IMR-90 (cell line): ENCODE measurements around the gene TCEAL4. TPM values are rescaled to one million over a fixed set of nuclear protein-coding genes. Genes with fewer than 3 reads are reported as not detected.

Experiments
- ATAC-seq: fragments of 200-7000 bp; cut with Tn5 transposase; 2 replicates; pipeline ENCODE4 v1.9.1; 2020; ENCODE audit warnings: low read depth, mild to moderate bottlenecking, moderate library complexity
- BruUV-seq: library from RNA; stranded (reverse); fragments of 400-500 nt; replicated peaks from 2 replicates; lab custom pipeline; 2021; lab: Mats Ljungman, UMichigan
- CTCF ChIA-PET: fragments of 300-600 bp; formaldehyde crosslinking; extraction: SDS; loops from one replicate; lab custom pipeline; 2021; ENCODE audit warnings: antibody characterized with exemption; lab: Yijun Ruan, JAX
- POLR2A ChIA-PET: fragments of 300-600 bp; sonication (Branson Sonifier 250); formaldehyde crosslinking; loops from one replicate; lab custom pipeline; 2022; ENCODE audit warnings: antibody characterized with exemption; ENCODE audit not compliant: unreplicated experiment; lab: Charles Lee
- DNase-seq: peaks from one replicate; pipeline ENCODE4 v3.0.0; 2013
- H2AFZ ChIP-seq: replicated peaks from 2 replicates; pipeline ENCODE3; 2013; ENCODE audit warnings: low read length, mild to moderate bottlenecking; ENCODE audit not compliant: poor library complexity
- H2AK5ac ChIP-seq: 2 replicates; pipeline ENCODE4 v1.6.1; 2013; ENCODE audit warnings: low read depth, low read length, inconsistent platforms
- H2AK9ac ChIP-seq: replicated peaks from 2 replicates; pipeline ENCODE3; 2013; ENCODE audit warnings: mild to moderate bottlenecking, low read depth, low read length, moderate library complexity; ENCODE audit not compliant: poor library complexity
- H2BK120ac ChIP-seq: 2 replicates; pipeline ENCODE4 v1.6.1; 2013; ENCODE audit warnings: low read depth, low read length, inconsistent platforms
- H2BK15ac ChIP-seq: 3 replicates; pipeline ENCODE4 v1.6.1; 2013; ENCODE audit warnings: low read depth, low read length, inconsistent platforms
- H2BK20ac ChIP-seq: 2 replicates; pipeline ENCODE4 v1.6.1; 2013; ENCODE audit warnings: low read depth, mild to moderate bottlenecking, inconsistent platforms, low read length, moderate library complexity
- H2BK5ac ChIP-seq: 2 replicates; pipeline ENCODE4 v1.6.1; 2013; ENCODE audit warnings: mild to moderate bottlenecking, low read depth, low read length, inconsistent platforms; ENCODE audit not compliant: poor library complexity, severe bottlenecking
- H3K14ac ChIP-seq: replicated peaks from 2 replicates; pipeline ENCODE4 v1.6.1; 2013; ENCODE audit warnings: low read depth, low read length, inconsistent platforms
- H3K18ac ChIP-seq: 2 replicates; pipeline ENCODE4 v1.6.1; 2013; ENCODE audit warnings: low read depth, low read length, control low read depth
- H3K23ac ChIP-seq: 2 replicates; pipeline ENCODE4 v1.6.1; 2013; ENCODE audit warnings: low read depth, low read length, inconsistent platforms
- H3K27ac ChIP-seq: 2 replicates; pipeline ENCODE4 v1.5.1; 2013; ENCODE audit warnings: mild to moderate bottlenecking, control low read depth, low read length; ENCODE audit not compliant: insufficient read depth
- H3K27me3 ChIP-seq: 2 replicates; pipeline ENCODE4 v1.6.1; 2013; ENCODE audit warnings: low read length; ENCODE audit not compliant: control insufficient read depth, insufficient read depth
- H3K36me3 ChIP-seq: 2 replicates; pipeline ENCODE4 v1.6.1; 2013; ENCODE audit warnings: low read length, mixed read lengths; ENCODE audit not compliant: control insufficient read depth, insufficient read depth
- H3K4ac ChIP-seq: 2 replicates; pipeline ENCODE4 v1.6.1; 2013; ENCODE audit warnings: low read depth, low read length, inconsistent platforms
- H3K4me1 ChIP-seq: 2 replicates; pipeline ENCODE4 v1.6.1; 2013; ENCODE audit warnings: low read length, mixed read lengths; ENCODE audit not compliant: control insufficient read depth, insufficient read depth
- H3K4me2 ChIP-seq: 2 replicates; pipeline ENCODE4 v1.6.1; 2013; ENCODE audit warnings: low read depth, mild to moderate bottlenecking, control low read depth, low read length, moderate library complexity
- H3K4me3 ChIP-seq: 2 replicates; pipeline ENCODE4 v1.5.1; 2013; ENCODE audit warnings: low read depth, mild to moderate bottlenecking, control low read depth, low read length, moderate library complexity; ENCODE audit not compliant: insufficient read depth
- H3K56ac ChIP-seq: 2 replicates; pipeline ENCODE4 v1.6.1; 2013; ENCODE audit warnings: low read length, inconsistent platforms; ENCODE audit not compliant: insufficient read depth; ENCODE audit errors: extremely low read depth
- H3K79me1 ChIP-seq, 2 experiments: 2 replicates each; pipeline ENCODE4 v1.6.1; 2013; ENCODE audit warnings: low read length in 2 of 2, inconsistent platforms in 1 of 2, low read depth in 1 of 2
- H3K9ac ChIP-seq: 2 replicates; pipeline ENCODE4 v1.6.1; 2013; ENCODE audit warnings: low read depth, low read length, control low read depth
- H3K9me1 ChIP-seq: 2 replicates; pipeline ENCODE4 v1.6.1; 2013; ENCODE audit warnings: low read length, inconsistent platforms; ENCODE audit not compliant: insufficient read depth
- H3K9me3 ChIP-seq: 2 replicates; pipeline ENCODE4 v1.6.1; 2013; ENCODE audit warnings: low read length; ENCODE audit not compliant: control insufficient read depth, insufficient read depth
- H4K20me1 ChIP-seq: 2 replicates; pipeline ENCODE4 v1.6.1; 2013; ENCODE audit warnings: low read length, inconsistent platforms; ENCODE audit not compliant: insufficient read depth
- H4K5ac ChIP-seq: 2 replicates; pipeline ENCODE4 v1.6.1; 2013; ENCODE audit warnings: mild to moderate bottlenecking, low read depth, low read length, control low read depth
- H4K8ac ChIP-seq, 2 experiments: 2 replicates each; pipeline ENCODE4 v1.6.1; 2013; ENCODE audit warnings: low read depth in 2 of 2, low read length in 2 of 2, control low read depth in 1 of 2, inconsistent platforms in 1 of 2
- H4K91ac ChIP-seq: 2 replicates; pipeline ENCODE4 v1.6.1; 2013; ENCODE audit warnings: low read depth, low read length, inconsistent platforms; ENCODE audit not compliant: insufficient read depth
- BHLHE40 ChIP-seq: fragments of 150-350 bp; IDR thresholded peaks from 2 replicates; pipeline ENCODE4 v1.6.1; 2016; ENCODE audit warnings: mild to moderate bottlenecking, low read depth, low read length
- CEBPB ChIP-seq: IDR thresholded peaks from 2 replicates; pipeline ENCODE4 v1.6.1; 2012; ENCODE audit warnings: low read depth, low read length, improper control_type of control experiment
- CHD1 ChIP-seq: IDR thresholded peaks from 2 replicates; pipeline ENCODE4 v1.6.1; 2012; ENCODE audit warnings: low read depth, low read length, improper control_type of control experiment
- FOS ChIP-seq: fragments of 150-350 bp; IDR thresholded peaks from 2 replicates; pipeline ENCODE4 v1.6.1; 2016; ENCODE audit warnings: low read depth, low read length
- MAFK ChIP-seq: IDR thresholded peaks from 2 replicates; pipeline ENCODE4 v1.6.1; 2012; ENCODE audit warnings: low read depth, low read length, improper control_type of control experiment
- MAZ ChIP-seq: IDR thresholded peaks from 2 replicates; pipeline ENCODE4 v1.6.1; 2012; ENCODE audit warnings: low read depth, mild to moderate bottlenecking, low read length, improper control_type of control experiment, moderate library complexity, borderline replicate concordance
- MXI1 ChIP-seq: IDR thresholded peaks from 2 replicates; pipeline ENCODE4 v1.6.1; 2012; ENCODE audit warnings: low read depth, mild to moderate bottlenecking, low read length, moderate library complexity, borderline replicate concordance
- RAD21 ChIP-seq: IDR thresholded peaks from 2 replicates; pipeline ENCODE4 v1.6.1; 2012; ENCODE audit warnings: low read length, improper control_type of control experiment
- RCOR1 ChIP-seq: IDR thresholded peaks from 2 replicates; pipeline ENCODE4 v1.6.1; 2012; ENCODE audit warnings: mild to moderate bottlenecking, low read length, improper control_type of control experiment; ENCODE audit not compliant: insufficient replicate concordance
- RFX5 ChIP-seq: IDR thresholded peaks from 2 replicates; pipeline ENCODE4 v1.8.0; 2012; ENCODE audit warnings: low read depth, mild to moderate bottlenecking, low read length, moderate library complexity
- SMC3 ChIP-seq: fragments of 150-350 bp; IDR thresholded peaks from 2 replicates; pipeline ENCODE4 v1.6.1; 2016; ENCODE audit warnings: low read depth, mild to moderate bottlenecking, antibody characterized with exemption, low read length, moderate library complexity
- WGBS, 2 experiments: methylation state at CpG; one replicate each; pipeline versions ENCODE4 v1.1.5 to v1.1.7; 2013; ENCODE audit warnings: missing lambda C conversion rate in 2 of 2; ENCODE audit not compliant: insufficient read length in 1 of 2; ENCODE audit errors: extremely low coverage in 2 of 2; 5-methylcytosine and 5-hydroxymethylcytosine counted together
- dilution Hi-C: fragments of 300-500 bp; cut with HindIII; formaldehyde crosslinking; loops from one replicate; pipeline ENCODE4 v1.14.3; 2018; ENCODE audit warnings: low sequenced_read_pairs; ENCODE audit not compliant: unreplicated experiment
- in situ Hi-C: fragments of 300-500 bp; cut with MboI; formaldehyde crosslinking; loops from 3 replicates; pipeline ENCODE4 v1.14.3; 2019; ENCODE audit warnings: low sequenced_read_pairs, inconsistent platforms, mixed read lengths
- intact Hi-C: fragments of 100-400 bp; cut with micrococcal nuclease; formaldehyde crosslinking; loops from 2 replicates; pipeline ENCODE4 v1.10.0; 2022
- polyA plus RNA-seq, 3 experiments: library from polyadenylated mRNA; depleted of rRNA; stranded (reverse); fragments of >200 nt; gene quantifications; 2 replicates each; pipeline ENCODE4 v1.2.3, GENCODE V29; 2012; ENCODE audit warnings: low replicate concordance in 1 of 3
- total RNA-seq: library from RNA; depleted of rRNA; stranded (reverse); fragments of >200 nt; gene quantifications from 2 replicates; pipeline ENCODE4 v1.2.3, GENCODE V29; 2012
- TF ChIP-seq, protein P1 (sequence below): fragments of 150-350 bp; IDR thresholded peaks from 2 replicates; pipeline ENCODE4 v1.6.1; 2017; ENCODE audit warnings: mild to moderate bottlenecking, antibody characterized with exemption, low read length, low read depth
- TF ChIP-seq, protein P2 (sequence below): conservative IDR thresholded peaks from 2 replicates; pipeline ENCODE4 v1.5.1; 2012; ENCODE audit warnings: mild to moderate bottlenecking, low read depth, low read length, improper control_type of control experiment

Gene TCEAL4
- total and polyA plus RNA-seq, 2 of the 4 experiments (the other 2 are of a cell fraction): 11.1 to 31.9 TPM

DNA sequence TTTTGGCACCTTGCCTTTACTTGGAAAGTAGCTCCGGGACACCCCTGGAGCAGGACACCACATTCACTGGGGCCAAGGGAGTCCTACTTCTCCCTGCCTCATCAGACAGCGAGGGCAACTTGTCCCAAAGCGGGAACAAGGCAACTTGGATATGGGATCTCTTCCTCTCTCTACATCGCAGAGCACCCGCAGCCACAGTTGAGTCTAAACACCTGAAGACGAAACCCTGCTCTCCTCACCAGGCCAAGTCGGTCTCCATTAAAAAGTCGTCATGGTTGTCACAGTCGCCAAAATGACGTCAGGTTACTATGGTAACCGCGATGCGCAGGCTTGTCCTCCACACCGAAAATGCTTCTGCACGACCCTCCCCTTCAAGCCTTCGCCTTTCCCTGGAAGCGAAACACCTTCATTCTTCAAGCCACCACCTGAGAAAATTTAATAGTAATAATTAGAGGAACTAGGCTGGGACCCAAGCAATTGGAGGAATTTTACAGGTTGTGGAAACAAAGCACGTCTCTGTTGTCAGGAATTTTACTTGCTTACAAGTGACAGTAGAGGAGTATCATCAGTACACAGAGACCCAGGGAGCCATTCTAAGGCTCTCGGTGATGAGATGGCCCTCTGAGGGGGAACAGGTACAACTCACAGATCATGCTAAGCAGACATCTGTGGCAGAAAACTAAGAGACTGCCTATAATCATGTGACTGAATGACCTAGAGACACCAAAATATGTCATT, 30.5 kb upstream of the TCEAL4 start:
- intact Hi-C loops: no loop called here
- Histone ChIP-seq H3K23ac (no peak overlapping the region), H3K18ac (0 out of 2 replicates have a peak overlapping the region, but pooled peaks have one; percentile 52), H3K56ac (no peak overlapping the region), H2BK120ac (no peak overlapping the region), H4K5ac (peak overlapping the region; percentile 98), H2BK15ac (no peak overlapping the region), H3K4me2 (peak overlapping the region; percentile 72), H3K14ac (no peak overlapping the region; the same call in 1 of the 2 replicates), H3K4me3 (peak overlapping the region; percentile 55), H2AK5ac (no peak overlapping the region), H3K36me3 (no peaks in the 10 kb centered on the region), H2AK9ac (no peak overlapping the region), H4K20me1 (no peaks in the 10 kb centered on the region), H3K9me3 (no peaks in the 10 kb centered on the region), H3K9ac (peak overlapping the region; percentile 75), H2BK20ac (no peak overlapping the region), H4K91ac (peak overlapping the region; percentile 49; the same call in 1 of the 2 replicates), H2AFZ (peak overlapping the region; percentile 92), H3K4me1 (no peaks in the 10 kb centered on the region), H2BK5ac (no peak overlapping the region), H3K4ac (peak overlapping the region; percentile 56; the same call in 1 of the 2 replicates), H3K27ac (no peak overlapping the region), H4K8ac (peak overlapping the region; percentile 76 to 81; a peak in 3 of 4 replicates), H3K79me1 (no peaks in the 10 kb centered on the region), H3K27me3 (no peaks in the 10 kb centered on the region), H3K9me1 (no peaks in the 10 kb centered on the region)
- CTCF ChIA-PET: no interaction called here
- no TSS peak for BruUV-seq
- dilution Hi-C loops: no loop called here
- POLR2A ChIA-PET: no interaction called here
- peak; percentile 24 for DNase-seq
- TF ChIP-seq RFX5: no peak
- TF ChIP-seq RCOR1: no peak
- TF ChIP-seq MXI1: no peak
- no peak for TF ChIP-seq BHLHE40
- no peak for TF ChIP-seq CHD1
- TF ChIP-seq MAFK: no peak
- TF ChIP-seq MAZ: no peak
- no peak for TF ChIP-seq CEBPB
- TF ChIP-seq, protein P1, sequence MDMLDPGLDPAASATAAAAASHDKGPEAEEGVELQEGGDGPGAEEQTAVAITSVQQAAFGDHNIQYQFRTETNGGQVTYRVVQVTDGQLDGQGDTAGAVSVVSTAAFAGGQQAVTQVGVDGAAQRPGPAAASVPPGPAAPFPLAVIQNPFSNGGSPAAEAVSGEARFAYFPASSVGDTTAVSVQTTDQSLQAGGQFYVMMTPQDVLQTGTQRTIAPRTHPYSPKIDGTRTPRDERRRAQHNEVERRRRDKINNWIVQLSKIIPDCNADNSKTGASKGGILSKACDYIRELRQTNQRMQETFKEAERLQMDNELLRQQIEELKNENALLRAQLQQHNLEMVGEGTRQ: no peak
- TF ChIP-seq, protein P2, sequence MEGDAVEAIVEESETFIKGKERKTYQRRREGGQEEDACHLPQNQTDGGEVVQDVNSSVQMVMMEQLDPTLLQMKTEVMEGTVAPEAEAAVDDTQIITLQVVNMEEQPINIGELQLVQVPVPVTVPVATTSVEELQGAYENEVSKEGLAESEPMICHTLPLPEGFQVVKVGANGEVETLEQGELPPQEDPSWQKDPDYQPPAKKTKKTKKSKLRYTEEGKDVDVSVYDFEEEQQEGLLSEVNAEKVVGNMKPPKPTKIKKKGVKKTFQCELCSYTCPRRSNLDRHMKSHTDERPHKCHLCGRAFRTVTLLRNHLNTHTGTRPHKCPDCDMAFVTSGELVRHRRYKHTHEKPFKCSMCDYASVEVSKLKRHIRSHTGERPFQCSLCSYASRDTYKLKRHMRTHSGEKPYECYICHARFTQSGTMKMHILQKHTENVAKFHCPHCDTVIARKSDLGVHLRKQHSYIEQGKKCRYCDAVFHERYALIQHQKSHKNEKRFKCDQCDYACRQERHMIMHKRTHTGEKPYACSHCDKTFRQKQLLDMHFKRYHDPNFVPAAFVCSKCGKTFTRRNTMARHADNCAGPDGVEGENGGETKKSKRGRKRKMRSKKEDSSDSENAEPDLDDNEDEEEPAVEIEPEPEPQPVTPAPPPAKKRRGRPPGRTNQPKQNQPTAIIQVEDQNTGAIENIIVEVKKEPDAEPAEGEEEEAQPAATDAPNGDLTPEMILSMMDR: no peak
- no peak for TF ChIP-seq FOS
- TF ChIP-seq SMC3: no peak
- no peak for TF ChIP-seq RAD21
- in situ Hi-C loops: no loop called here
- WGBS, 2 experiments: no CpG with 5 or more reads among the region's 19 CpGs
- ATAC-seq: no peak
